ENCODE data around the gene HCAR3. TPM values are rescaled to one million over a fixed set of nuclear protein-coding genes. Genes with fewer than 3 reads are reported as not detected.
"Not testable (repeated sequence)": the region's sequence is repeated elsewhere in the genome, so short reads cannot be mapped to it uniquely, and the experiment has no call there.

Gene HCAR3
- total RNA-seq (2016; rRNA removed; fragmentation: Illumina TruSeq; extraction: Trizol) (0.11 and 0.20 TPM in 2 replicates), polyA plus RNA-seq (2011; rRNA removed) (12.8 and 20.4 TPM in 2 replicates), polyA minus RNA-seq (2011; rRNA and poly(A)+ RNA removed; ENCODE audit: low replicate concordance) (26.1 TPM in 1 of 2 replicates, not detected in the other), Bru-seq, nascent RNA (percentile 37 among the genes with signal in this experiment), BruChase-seq, experiment 1, labeled RNA remaining after a 6-hour chase (percentile 45 among the genes with signal in this experiment), BruChase-seq, experiment 2, labeled RNA remaining after a 2-hour chase (percentile 58 among the genes with signal in this experiment)
- 0.10 and 0.18 TPM in 2 replicates for total RNA-seq (2016; cell fraction: cytosol; rRNA removed; fragmentation: Illumina TruSeq; extraction: Trizol; ENCODE audit: low read depth)
- total RNA-seq (2016; cell fraction: insoluble cytoplasmic fraction; rRNA removed; fragmentation: Illumina TruSeq; extraction: Trizol) = 0.24 and 0.26 TPM in 2 replicates
- 0.09 TPM in 1 of 2 replicates, not detected in the other for total RNA-seq (2016; cell fraction: membrane; rRNA removed; fragmentation: Illumina TruSeq; extraction: Trizol)
- total RNA-seq (2016; cell fraction: nucleus; rRNA removed; fragmentation: Illumina TruSeq; extraction: Trizol) = 0.16 TPM in 2 replicates
- polyA plus RNA-seq (2011; cell fraction: cytosol; rRNA removed) = 13.9 and 25.5 TPM in 2 replicates
- 5.3 and 10.7 TPM in 2 replicates for polyA plus RNA-seq (2011; cell fraction: nucleus; rRNA removed)
- 5.5 and 7.2 TPM in 2 replicates for polyA plus RNA-seq (2012)
- polyA plus RNA-seq (2016; cell fraction: cytosol; fragmentation: Illumina TruSeq; extraction: Trizol; ENCODE audit: low read depth) = 0.09 TPM in 1 of 2 replicates, not detected in the other
- 0.15 TPM in 1 of 2 replicates, not detected in the other for polyA plus RNA-seq (2016; cell fraction: insoluble cytoplasmic fraction; fragmentation: Illumina TruSeq; extraction: Trizol; ENCODE audit: low read depth)
- polyA plus RNA-seq (2016; cell fraction: membrane; fragmentation: Illumina TruSeq; extraction: Trizol; ENCODE audit: low read depth) = 0.10 and 0.13 TPM in 2 replicates
- polyA plus RNA-seq (2016; cell fraction: nucleus; fragmentation: Illumina TruSeq; extraction: Trizol; ENCODE audit: insufficient read depth, low read depth) = 0.71 and 0.94 TPM in 2 replicates
- 4.7 and 9.5 TPM in 2 replicates for polyA minus RNA-seq (2011; cell fraction: cytosol; rRNA and poly(A)+ RNA removed)
- 4.5 and 7.5 TPM in 2 replicates for polyA minus RNA-seq (2011; cell fraction: nucleus; rRNA and poly(A)+ RNA removed)
- long read RNA-seq, experiment 1, partial matches to known transcripts = 0 of 2 reads
- long read RNA-seq, experiment 1, other reads (novel, unspliced or antisense) = 0 of 2 reads
- long read RNA-seq, experiment 2, transcript HCAR3-201 (1 exons, 2,137 nt) = major isoform, 8 of 8 reads
- long read RNA-seq, experiment 2, partial matches to known transcripts = 0 of 8 reads
- long read RNA-seq, experiment 2, other reads (novel, unspliced or antisense) = 0 of 8 reads

- peak; percentile 34; the same call in 1 of the 2 replicates for TF ChIP-seq CEBPB (IDR thresholded peaks at IDR 0.05; ENCODE audit: borderline replicate concordance, low read depth, low read length)
- peak; percentile 43; the same call in 1 of the 2 replicates for TF ChIP-seq SAP130 (CRISPR knock-in tag; IDR thresholded peaks at IDR 0.05; ENCODE audit: low read depth)
- peak; percentile 27; the same call in 1 of the 2 replicates for TF ChIP-seq DRAP1 (CRISPR knock-in tag; IDR thresholded peaks at IDR 0.05)
- Histone ChIP-seq H3K4me3 (replicated peaks in 1 of 3; ENCODE audit: insufficient read depth in 1 of 3, low read depth in 2 of 3, low read length in 3 of 3) (peak within 1 kb of the TSS in 1 of 3 experiments; percentile 52; a peak in 1 of 6 replicates), H3K9ac (ENCODE audit: insufficient read depth, low read depth, low read length) (peak within 1 kb of the TSS; percentile 25; the same call in 1 of the 2 replicates), H3K4me2 (ENCODE audit: low read depth, low read length) (peak within 1 kb of the TSS; percentile 63), H3K4me1 (ENCODE audit: insufficient read depth, low read length) (peaks cover 34% of the 10 kb centered on the region)
- H3K9me3 ChIP-seq (ENCODE audit: low read length); POLR2A ChIA-PET; CTCF ChIA-PET (ENCODE audit: low intra/inter-chr PET ratio, low total read pairs); in situ Hi-C loops (cut with HindIII; ENCODE audit: extremely low pct_ligation_motif_present, low pct_unique_long_range_greater_than_20kb); H3K27me3 ChIP-seq (ENCODE audit: control insufficient read depth in 1 of 2, insufficient read depth in 2 of 2, low read length in 2 of 2); H3K79me2 ChIP-seq (ENCODE audit: insufficient read depth, low read length); intact Hi-C loops (cut with micrococcal nuclease; ENCODE audit: unreplicated experiment); H2AFZ ChIP-seq (ENCODE audit: low read length); H3K36me3 ChIP-seq (replicated peaks in 1 of 2; ENCODE audit: control insufficient read depth in 1 of 2, insufficient read depth in 2 of 2, low read length in 2 of 2); H4K20me1 ChIP-seq (ENCODE audit: insufficient read depth, low read length); H3K27ac ChIP-seq (ENCODE audit: extremely low read length, insufficient read depth, low read length); FAIRE-seq; BruUV-seq (replicated peaks): not testable (repeated sequence)
- 12% methylated on average over 8 of the region's 10 CpGs for WGBS (ENCODE audit: low lambda C conversion rate)
- DNase-seq (ENCODE audit: low spot score) = peak; percentile 36
- ATAC-seq = peak; percentile 74
Observed at GRCh38 chr12:122716658-122717057, at the start of gene HCAR3. Gene HCAR3, minus strand, starts transcription at chr12:122716811. Its CDS starts 74 bp downstream, at chr12:122716737.
